Measurements from ENCODE around the gene SPINT2. TPM values are rescaled to one million over a fixed set of nuclear protein-coding genes. Genes with fewer than 3 reads are reported as not detected.

Gene SPINT2
- total RNA-seq, 1 donor from 2014 or later, result 9.2 TPM

DNA sequence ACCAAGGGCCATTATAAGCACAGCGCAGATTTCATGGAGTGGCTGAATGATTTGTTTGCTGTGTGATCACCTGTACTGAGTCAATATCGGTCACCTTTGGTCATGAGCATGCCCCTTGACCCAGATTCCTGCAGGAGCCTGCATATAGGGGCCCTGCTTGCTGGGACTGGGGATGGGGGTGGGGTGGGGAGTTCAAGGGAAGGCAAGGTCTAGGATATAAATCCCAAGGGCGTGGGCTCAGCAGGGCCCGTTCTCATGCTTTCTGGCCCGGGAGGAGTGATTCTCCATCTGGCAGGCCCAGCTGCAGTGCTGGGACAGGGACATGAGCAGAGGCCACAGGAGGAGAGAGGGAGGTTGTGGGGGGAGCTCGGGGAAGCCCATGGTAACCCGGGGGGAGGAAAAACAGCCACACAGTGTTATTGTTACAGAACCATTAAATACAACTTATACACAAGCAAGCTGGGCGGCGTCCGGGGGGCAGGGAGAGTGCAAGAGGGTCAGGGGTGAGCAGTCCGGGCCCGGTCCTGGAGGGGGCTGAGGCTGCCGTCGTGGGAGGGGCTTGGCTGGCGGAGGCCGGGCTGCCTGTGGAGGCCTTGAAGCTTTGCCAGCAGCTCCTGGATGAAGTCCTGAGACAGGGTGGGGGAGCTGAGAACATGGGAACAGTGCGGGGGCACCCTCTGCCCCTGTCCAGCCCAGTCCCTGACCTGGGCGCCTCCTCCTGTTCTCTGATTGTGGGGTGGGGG is 13.4 kb upstream of the SPINT2 start:
- Mint-ChIP-seq H3K36me3 (ENCODE audit: low read depth) (no peaks in the 10 kb centered on the region), H3K27me3 (ENCODE audit: low read depth) (peaks cover 30% of the 10 kb centered on the region), H3K4me1 (peaks cover 34% of the 10 kb centered on the region), H3K4me3 (peak overlapping the region; percentile 31), H3K27ac (ENCODE audit: unreplicated experiment) (peak overlapping the region; percentile 92), H3K9me3 (no peaks in the 10 kb centered on the region)
- TF ChIP-seq, protein P1, sequence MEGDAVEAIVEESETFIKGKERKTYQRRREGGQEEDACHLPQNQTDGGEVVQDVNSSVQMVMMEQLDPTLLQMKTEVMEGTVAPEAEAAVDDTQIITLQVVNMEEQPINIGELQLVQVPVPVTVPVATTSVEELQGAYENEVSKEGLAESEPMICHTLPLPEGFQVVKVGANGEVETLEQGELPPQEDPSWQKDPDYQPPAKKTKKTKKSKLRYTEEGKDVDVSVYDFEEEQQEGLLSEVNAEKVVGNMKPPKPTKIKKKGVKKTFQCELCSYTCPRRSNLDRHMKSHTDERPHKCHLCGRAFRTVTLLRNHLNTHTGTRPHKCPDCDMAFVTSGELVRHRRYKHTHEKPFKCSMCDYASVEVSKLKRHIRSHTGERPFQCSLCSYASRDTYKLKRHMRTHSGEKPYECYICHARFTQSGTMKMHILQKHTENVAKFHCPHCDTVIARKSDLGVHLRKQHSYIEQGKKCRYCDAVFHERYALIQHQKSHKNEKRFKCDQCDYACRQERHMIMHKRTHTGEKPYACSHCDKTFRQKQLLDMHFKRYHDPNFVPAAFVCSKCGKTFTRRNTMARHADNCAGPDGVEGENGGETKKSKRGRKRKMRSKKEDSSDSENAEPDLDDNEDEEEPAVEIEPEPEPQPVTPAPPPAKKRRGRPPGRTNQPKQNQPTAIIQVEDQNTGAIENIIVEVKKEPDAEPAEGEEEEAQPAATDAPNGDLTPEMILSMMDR (conservative IDR thresholded peaks at IDR 0.05), result no peak
- DNase-seq (ENCODE audit: low read depth, low spot score), result no peak

DNA sequence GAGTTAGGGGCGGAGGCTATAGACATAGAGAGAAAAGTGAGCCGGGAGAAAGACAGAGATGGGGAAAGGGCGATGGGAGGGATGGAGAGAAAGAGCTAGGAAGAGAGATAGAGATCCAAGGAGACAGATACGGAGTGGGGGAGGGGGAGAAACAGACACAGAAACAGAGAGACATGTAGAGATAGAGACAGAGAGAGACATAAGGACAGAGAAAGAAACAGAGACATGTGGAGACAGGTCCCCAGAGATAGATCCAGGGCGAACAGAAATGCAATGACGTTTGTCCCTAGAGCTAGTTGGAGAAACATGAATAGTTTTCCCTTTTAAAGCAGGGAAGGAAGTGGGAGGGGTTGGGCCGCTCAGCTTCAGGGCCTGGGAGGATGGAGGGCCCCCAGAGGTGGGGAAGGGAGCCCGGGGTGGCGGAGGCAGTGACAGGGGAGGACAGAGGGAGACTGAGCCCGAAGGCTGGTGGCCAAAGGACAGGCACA is 12.8 kb upstream of the SPINT2 start:
- H3K36me3 Mint-ChIP-seq (ENCODE audit: low read depth), result no peaks in the 10 kb centered on the region
- H3K9me3 Mint-ChIP-seq, result no peaks in the 10 kb centered on the region
- H3K4me1 Mint-ChIP-seq, result peaks cover 35% of the 10 kb centered on the region
- no peak overlapping the region for H3K27ac Mint-ChIP-seq (ENCODE audit: unreplicated experiment)
- no peak for DNase-seq (ENCODE audit: low read depth, low spot score)
- H3K4me3 Mint-ChIP-seq, result no peak overlapping the region
- TF ChIP-seq, protein P1 (conservative IDR thresholded peaks at IDR 0.05), result no peak
- H3K27me3 Mint-ChIP-seq (ENCODE audit: low read depth), result peaks cover 29% of the 10 kb centered on the region

DNA sequence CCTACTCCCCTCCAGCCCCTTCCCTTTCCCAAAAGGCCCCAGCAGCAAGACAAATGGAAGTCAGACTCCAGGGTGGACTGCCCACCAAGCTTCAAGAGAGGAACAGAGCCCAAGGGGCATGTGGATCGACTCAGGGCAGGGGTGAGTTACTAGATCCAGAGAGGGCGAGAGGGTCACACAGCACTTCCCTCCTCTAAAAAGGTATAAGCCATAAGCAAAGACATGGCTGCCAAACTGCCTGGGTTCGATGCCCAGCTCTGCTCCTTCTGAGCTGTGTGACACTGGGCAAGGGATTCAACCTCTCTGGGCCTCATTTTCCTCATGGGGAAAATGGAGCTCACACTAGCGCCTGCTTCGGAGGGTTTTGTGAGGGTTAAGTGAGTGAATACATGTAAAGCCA is 12.0 kb upstream of the SPINT2 start:
- Mint-ChIP-seq H3K27me3 (ENCODE audit: low read depth) (peaks cover 36% of the 10 kb centered on the region), H3K4me1 (peaks cover 38% of the 10 kb centered on the region), H3K4me3 (no peak overlapping the region), H3K9me3 (no peaks in the 10 kb centered on the region), H3K36me3 (ENCODE audit: low read depth) (no peaks in the 10 kb centered on the region), H3K27ac (ENCODE audit: unreplicated experiment) (no peak overlapping the region)
- TF ChIP-seq, protein P1 (conservative IDR thresholded peaks at IDR 0.05), result no peak
- no peak for DNase-seq (ENCODE audit: low read depth, low spot score)

DNA sequence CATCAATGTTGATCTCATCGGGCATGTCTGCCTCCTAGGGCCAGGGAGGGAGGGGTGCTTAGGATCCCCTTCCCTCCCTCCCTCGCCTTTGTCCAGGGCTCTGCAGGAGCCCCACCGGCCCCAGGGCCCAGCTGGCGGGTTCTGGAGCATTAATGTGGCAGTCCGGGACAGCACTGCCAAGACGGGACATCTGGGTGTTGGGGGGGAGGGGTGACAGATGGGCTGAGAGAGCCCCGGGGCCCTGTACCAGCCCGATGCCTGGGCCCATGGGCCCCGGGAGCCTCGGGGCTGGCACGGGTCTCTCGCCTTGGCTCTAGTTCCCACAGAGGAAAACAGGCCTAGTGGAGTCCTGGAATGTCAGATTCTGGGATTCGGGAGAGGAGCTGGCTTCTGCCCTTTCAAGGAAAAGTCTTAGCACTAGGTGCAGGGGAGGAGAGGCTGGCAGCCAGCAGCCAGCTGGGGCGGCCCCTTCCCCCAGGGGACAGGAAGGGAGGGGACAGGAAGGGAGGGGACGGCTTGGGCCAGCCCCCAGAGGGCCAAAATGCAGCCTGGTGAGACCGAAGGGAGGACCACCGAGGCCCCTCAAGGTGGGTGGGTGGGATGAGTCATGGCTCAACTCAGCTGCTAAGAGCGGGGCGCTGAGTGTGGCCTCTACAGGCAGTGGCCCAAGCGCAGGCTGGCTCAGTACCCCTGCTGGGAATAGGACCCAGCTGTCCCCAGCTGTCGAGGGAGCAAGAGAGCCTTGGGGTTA is 11.3 kb upstream of the SPINT2 start:
- peaks cover 38% of the 10 kb centered on the region for H3K4me1 Mint-ChIP-seq
- no peak overlapping the region for H3K4me3 Mint-ChIP-seq
- H3K27ac Mint-ChIP-seq (ENCODE audit: unreplicated experiment), result no peak overlapping the region
- H3K36me3 Mint-ChIP-seq (ENCODE audit: low read depth), result no peaks in the 10 kb centered on the region
- TF ChIP-seq, protein P1 (conservative IDR thresholded peaks at IDR 0.05), result no peak
- peaks cover 40% of the 10 kb centered on the region for H3K27me3 Mint-ChIP-seq (ENCODE audit: low read depth)
- no peak for DNase-seq (ENCODE audit: low read depth, low spot score)
- no peaks in the 10 kb centered on the region for H3K9me3 Mint-ChIP-seq

DNA sequence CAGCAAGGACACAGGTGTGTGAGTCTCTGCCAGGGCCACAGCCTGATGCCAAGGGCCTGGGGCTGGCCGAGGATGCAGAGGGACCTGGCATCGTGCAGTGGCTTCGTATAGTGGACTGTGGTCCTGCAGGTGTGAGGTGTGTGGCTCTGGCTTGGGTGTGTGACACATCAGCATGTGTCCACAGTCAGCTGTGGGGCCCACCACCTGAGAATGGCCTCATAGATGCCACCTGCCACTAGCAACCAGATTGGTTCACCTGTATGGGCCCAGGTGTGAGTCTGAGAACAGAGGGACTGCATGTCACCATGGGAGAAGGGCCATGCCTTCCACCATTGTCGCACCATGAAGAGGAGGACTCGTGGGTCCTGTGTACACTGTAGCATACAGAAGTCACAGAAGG is 10.6 kb upstream of the SPINT2 start:
- no peak overlapping the region for H3K27ac Mint-ChIP-seq (ENCODE audit: unreplicated experiment)
- no peak for DNase-seq (ENCODE audit: low read depth, low spot score)
- H3K36me3 Mint-ChIP-seq (ENCODE audit: low read depth), result no peaks in the 10 kb centered on the region
- H3K9me3 Mint-ChIP-seq, result no peaks in the 10 kb centered on the region
- TF ChIP-seq, protein P1 (conservative IDR thresholded peaks at IDR 0.05), result no peak
- H3K4me3 Mint-ChIP-seq, result peak overlapping the region; percentile 27
- peaks cover 40% of the 10 kb centered on the region for H3K27me3 Mint-ChIP-seq (ENCODE audit: low read depth)
- H3K4me1 Mint-ChIP-seq, result peaks cover 38% of the 10 kb centered on the region
